ENCODE results near the gene BAHCC1.
A peak's percentile ranks its signal among the peaks of the same experiment; 100 is the strongest.
"Not testable (repeated sequence)": the region's sequence is repeated elsewhere in the genome, so short reads cannot be mapped to it uniquely, and the experiment has no call there.

The BAHCC1 gene

DNA sequence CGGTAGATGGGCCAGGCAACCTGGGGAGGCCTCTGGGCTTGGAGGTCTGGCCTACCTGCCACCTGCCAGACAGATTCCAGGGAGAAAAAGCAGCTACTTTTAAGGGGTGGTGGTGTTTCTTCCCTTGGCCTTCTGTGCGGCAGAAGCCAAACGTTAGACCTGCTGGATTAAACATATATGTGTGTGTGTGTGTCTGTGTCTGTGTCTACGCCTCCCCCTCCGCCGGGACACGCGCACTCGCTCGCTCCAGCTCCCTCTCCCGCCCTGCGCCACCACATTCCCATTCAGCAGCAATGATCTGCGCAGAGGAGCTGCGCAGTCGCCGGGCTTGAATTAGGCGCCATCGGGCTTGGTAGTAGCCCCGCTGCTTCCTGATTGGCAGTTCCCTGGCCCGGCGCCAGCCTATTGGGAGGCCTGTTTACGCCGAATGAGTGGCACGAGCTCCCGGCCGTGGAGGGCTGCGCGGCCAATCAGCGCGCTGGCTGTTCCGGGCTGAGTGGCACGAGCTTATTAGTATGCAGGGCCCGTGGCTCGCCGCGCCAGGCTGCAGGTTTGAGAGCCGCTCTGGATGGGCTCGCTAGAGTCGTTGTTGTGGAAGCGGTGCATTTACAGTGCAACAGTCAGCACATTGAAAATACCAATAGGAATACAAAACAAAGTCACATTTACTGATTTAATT is at the start of gene BAHCC1:
Gene BAHCC1, plus strand, starts transcription at position 537 of the 679 bp plus-strand sequence. CDS start 4,283 bp downstream, outside the sequence.
- peak; percentile 99 for DNase-seq (ENCODE audit: low spot score)

DNA sequence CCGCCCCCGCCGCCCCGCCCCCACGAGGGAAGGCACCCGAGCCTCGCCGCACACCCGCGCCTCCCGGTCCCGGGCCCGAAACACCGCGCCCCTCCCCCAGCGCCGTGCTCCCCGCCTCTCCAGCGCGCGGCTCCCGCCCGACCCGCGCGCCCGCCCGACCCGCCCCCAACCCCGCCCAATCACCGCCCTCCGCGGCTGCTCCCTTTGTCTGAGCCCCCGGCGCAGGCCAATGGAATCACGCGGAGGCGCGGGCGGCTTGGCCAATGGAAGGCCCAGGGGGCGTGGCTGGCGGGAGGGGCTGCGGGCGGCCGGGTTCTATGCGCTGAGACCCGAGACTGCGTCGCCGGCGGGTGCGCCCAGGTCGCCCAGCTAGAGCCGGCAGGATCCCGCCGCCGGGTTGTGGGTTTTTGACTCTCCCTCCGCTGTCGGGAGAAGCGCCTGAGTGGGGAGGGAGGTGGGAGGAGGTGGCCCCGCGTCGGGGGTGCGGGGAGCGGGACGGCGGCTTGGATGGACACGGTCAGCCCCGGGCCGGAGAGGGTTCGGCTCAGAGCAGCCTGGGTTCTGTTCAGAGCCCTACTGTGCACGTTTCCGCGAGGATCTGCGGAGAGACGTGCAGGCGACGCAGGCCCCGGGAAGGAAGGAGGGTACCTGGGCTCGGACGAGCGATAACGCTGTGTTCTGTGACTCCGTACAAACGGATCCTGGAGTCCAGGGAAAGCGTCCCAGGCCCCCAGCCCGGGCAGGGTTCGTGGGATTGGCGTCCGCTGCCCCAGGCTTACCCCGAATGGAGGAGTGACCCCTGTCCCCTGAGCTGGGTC is 49.0 kb upstream of the BAHCC1 start:
- DNase-seq (ENCODE audit: low spot score) = peak; percentile 99

DNA sequence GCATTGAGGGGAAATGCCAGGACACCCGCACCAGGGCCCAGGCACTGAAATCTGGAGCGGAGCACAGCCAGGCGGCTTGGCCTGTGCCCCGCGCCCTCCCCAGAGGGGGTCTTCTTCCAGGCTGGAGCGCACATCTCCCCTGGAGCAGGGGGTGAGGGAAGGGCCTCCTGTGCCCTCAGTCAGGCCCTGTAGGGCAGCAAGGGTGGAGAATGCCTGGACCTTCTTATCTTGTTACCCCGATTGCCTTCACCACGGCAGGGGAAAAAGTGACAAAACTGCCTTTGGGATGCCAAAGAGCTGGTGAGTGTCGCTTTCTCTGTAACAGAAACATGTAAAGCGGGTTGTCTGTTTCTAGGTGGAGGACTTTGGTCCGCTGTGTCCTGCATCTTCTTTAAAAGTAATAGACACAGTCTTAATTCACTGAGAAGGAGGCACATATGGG is 48.3 kb upstream of the BAHCC1 start:
- DNase-seq (ENCODE audit: low spot score) = no peak

DNA sequence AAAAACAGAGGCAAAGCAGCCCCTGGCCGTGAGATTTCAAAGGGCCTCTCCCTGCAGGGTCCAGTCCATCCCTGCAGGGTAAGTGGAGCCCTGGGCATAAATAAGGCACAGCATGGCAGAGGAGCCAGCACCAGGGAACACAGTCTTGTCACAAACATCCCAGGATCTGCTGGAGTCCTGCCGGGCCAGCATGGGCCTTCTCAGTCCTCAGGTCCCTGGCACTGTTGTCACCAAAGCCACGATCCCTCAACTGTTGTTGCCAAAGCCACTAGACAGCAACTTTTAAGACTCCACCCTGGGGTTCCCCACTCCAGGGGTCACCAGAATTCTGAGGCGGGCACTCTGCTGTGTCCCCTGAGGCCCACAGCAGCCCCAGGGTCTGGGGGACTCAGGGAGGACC is 47.8 kb upstream of the BAHCC1 start:
- DNase-seq (ENCODE audit: low spot score) = no peak

DNA sequence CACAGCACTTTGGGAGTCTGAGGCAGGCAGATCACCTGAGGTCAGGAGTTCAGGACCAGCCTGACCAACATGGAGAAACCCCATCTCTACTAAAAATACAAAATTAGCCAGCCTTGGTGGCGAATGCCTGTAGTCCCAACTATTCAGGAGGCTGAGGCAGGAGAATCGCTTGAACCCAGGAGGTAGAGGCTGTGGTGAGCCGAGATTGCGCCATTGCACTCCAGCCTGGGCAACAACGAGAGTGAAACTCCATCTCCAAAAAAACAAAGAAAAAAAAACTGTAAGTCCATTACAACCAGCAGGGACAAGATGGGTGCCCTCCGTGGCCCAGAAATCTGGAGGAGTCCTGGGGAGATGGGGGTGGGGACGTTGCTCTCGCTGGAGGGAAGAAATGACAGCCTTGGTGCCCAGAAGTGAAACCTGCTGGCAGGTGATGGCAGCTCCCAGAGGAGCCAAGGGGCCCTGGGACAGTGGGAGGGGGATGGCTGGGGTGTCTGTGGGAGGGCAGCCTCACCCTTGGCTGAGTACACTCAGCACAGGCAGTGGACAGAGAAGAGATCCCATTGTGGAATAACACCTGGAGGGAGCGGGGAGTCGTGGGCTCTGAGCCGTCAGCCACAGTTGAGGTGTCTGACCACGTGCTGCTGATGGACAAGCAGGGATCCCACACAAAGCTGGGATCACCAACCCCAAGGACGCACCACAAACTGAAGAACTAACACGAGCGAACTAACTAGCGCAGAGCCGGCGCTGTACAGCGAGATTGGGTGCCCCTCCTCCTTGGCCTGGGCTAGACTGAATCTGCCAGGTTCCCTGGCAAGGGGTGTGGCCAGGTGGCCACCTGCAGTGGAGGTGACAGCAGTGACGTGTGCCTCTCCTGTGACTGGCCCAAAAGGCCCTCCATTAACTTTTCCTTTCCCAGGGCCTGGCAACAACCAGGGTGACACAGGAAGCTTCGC is 46.9 kb upstream of the BAHCC1 start:
- no peak for DNase-seq (ENCODE audit: low spot score)

DNA sequence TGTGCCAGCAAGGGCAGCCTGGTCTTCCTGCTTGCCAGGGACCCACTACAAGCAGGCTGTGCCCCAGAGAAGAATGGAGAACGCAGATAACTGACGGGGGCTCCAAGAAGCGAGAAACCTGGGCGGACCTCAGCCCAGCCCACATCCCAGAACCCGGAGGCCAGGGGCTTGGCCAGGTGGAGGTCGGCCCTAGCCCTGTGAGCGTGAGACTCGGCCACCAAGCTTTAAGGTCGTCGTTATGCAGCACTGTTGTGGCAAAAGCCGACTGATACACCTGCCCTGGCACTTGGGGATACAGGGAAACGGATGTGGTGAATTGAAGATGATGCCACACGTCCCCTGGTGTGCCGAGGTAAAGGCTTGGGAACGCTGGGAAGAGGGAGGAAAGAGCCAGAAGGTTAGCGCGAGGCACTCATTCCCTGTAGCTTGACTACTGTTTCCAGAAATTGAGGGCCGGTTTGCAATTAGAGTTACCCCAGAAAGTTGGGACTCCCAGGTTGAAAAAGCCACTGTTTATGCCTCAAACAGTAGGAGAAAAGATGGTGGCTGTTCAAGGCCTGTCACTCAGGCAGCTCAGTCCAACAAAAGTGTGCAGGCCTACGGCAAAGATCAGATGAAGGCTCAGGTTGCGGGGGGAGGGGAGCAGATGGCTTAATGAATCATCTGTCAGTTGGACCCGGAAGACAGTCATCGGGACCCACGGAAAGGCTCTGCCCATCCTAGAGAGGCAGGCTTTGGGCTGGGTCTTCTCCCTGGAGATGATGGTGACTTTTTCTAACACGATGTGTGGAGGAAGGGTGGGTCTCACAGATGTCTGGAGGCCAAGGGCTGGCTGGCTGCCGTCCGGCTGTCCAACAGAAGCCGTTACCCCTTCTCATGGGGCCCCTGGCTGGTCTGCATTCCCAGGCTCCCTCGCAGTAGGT is 45.6 kb upstream of the BAHCC1 start:
- DNase-seq (ENCODE audit: low spot score) = no peak

DNA sequence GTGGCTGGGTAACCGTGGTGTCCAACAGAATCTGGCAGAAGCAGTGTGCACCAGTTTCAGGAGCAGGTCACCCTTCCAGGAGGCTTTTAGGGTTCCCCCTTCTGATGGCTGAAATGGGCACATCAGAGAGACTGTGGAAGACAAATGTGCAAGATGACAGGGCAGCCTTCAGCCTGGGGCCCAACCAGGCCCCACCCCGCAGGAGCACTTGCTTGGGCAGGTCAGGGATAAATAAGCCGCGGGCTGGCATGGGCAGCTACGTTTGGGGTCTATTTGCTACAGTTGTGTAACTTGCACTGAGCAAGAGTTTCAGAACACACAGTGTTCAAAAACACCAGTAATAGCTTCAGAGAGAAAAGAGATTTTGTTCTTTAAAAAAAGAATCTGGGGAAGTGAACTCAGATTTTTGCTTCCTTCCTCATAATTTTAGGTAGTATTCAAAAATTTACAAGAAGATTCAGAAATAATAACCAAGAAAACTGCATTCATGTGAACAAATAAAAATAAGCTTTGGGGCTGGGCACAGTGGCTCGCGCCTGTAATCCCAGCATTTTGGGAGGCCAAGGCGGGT is 44.9 kb upstream of the BAHCC1 start:
- no peak for DNase-seq (ENCODE audit: low spot score)

DNA sequence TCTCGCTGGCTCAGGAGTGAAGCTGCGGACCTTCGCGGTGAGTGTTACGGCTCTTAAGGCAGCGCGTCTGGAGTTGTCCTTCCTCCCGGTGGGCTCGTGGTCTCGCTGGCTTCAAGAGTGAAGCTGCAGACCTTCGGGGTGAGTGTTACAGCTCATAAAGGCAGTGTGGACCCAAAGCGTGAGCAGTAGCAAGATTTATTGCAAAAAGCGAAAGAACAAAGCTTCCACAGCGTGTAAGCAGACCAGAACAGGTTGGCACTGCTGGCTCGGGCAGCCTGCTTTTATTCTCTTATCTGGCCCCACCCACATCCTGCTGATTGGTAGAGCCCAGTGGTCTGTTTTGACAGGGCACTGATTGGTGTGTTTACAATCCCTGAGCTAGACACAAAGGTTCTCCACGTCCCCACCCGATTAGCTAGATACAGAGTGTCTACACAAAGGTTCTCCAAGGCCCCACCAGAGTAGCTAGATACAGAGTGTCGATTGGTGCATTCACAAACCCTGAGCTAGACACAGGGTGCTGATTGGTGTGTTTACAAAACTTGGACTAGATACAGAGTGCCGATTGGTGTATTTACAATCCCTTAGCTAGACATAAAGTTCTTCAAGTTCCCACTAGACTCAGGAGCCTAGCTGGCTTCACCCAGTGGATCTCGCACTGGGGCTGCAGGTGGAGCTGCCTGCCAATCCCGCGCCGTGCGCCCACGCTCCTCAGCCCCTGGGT is 43.8 kb upstream of the BAHCC1 start:
- DNase-seq (ENCODE audit: low spot score) = not testable (repeated sequence)

DNA sequence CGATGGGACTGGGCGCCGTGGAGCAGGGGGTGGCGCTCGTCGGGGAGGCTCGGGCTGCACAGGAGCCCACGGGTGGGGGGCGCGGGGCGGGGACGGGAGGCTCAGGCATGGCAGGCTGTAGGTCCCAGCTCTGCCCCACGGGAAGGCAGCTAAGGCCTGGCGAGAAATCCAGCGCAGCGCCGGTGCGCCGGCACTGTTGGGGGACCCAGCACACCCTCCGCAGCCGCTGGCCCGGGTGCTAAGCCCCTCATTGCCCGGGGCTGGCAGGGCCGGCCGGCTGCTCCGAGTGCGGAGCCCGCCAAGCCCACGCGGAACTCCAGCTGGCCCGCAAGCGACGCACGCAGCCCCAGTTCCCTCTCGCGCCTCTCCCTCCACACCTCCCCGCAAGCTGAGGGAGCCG is 43.2 kb upstream of the BAHCC1 start:
- DNase-seq (ENCODE audit: low spot score) = not testable (repeated sequence)

DNA sequence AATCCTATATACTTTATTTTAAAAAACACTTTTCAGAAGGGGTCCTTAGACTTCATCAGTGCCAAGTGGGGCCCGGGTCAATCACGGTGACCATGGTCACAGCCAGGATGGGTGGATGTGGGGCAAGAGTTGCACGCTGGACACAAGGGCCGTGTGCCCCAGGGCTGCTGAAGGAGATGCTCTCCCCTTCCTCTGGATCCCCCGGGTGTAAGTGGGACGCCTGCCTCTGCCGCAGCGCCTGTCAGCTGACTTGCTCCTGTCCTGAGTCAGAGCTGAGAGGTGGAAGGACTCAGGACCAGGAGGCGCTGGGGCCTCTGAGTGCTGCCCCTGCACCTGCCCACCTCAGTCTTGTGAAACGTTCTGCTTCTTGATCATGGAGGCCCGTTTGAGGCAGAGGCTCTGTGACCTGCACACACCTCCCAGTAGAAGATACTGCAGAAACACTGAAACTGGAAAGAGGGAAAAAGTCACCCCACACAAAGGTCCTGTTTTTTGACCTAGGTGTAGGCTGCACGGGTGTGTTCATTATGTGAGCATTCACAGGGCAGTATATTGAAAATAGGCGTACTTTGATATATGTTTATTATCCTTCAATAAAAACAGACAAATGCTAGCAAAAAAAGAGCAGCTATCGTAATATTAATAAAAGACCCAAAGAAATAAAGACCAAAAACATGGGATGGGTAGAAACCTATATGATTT is 40.9 kb upstream of the BAHCC1 start:
- DNase-seq (ENCODE audit: low spot score) = no peak

DNA sequence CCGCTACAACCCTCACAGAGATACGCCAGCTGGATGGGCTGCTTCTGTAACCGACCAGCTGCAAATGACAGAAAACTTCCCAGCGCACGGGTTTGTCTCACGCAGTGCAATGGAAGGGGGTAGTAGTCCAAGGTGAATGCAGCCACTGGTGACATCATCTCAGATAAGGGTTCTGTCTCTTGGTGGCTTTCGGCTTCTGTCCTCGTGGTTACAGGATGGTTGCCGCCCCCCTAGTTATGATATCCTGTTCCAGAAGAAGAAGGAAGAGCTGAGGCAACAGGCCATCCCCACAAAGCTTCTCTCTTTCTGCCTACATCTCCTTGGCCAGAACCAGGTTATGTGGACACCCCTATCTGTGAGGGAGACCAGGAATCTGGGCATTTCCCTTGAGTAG is 40.3 kb upstream of the BAHCC1 start:
- no peak for DNase-seq (ENCODE audit: low spot score)

DNA sequence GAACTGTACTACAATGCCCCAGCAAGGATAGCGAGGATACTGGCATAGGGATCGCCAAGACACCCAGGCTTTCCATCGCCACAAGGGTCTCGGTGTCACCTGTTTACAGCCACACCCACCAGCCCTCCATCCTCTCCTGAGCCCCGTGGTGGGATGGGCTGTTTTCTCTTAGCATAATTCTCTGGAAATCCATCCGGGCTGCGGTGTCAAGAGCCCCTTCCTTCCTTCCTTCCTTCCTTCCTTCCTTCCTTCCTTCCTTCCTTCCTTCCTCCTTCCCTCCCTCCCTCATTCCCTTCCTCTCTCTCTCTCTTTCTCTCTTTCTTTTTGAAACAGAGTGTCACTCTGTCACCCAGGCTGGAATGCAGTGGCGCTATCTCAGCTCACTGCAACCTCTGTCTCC is 36.0 kb upstream of the BAHCC1 start:
- no peak for DNase-seq (ENCODE audit: low spot score)

DNA sequence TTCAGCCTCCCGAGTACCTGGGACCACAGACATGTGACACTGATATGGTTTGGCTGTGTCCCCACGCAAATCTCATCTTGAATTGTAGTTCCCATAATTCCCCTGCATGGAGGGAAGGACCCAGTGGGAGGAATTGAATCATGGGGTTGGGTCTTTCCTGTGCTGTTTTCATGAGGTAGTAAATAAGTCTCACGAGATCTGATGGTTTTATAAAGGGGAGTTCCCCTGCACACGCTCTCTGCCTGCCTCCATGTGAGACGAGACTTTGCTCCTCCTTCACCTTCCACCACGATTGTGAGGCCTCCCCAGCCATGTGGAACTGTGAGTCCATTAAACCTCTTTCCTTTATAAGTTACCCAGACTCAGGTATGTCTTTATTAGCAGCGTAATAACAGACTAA is 33.3 kb upstream of the BAHCC1 start:
- DNase-seq (ENCODE audit: low spot score) = not testable (repeated sequence)

DNA sequence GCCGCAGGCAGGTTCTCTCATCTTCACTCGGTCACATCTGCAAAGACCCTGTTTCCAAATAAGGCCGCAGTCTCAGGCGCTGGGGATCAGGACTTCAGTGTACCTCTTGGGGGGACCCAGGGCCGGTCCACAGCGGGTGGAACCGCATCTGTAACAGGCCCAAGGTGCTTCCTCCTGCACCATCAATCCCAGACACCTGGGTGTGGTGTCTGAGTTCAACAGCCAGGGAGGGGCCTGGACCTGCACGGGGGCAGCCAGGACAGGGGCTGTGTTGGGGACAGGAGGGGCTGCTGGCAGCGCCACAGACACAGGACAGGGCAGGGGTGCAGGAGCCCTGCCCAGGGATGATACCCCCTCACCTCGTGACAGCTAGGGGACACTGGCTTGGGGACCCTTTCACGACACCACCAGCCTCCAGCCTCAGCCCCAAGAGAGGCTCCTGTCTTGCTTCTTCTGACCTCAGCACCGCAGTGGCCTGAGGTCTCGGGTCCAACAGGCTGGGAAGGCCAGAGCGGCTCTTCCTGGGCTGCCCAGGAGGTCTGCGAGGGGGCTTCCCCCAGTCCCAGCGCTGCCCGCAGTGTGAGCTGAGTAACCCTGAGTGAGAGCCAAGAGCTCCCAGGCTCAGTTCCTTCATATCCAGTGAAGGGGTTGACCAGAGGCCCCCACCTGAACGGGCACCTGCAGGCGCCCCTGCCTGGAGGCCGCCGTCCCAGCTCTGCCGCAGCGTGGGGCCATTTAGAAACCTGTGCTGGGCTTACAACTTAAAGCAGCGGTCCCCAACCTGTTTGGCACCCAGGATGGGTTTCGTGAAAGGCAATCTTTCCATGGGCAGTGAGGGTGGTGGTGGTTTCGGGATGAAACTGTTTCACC is 30.7 kb upstream of the BAHCC1 start:
- DNase-seq (ENCODE audit: low spot score) = no peak

DNA sequence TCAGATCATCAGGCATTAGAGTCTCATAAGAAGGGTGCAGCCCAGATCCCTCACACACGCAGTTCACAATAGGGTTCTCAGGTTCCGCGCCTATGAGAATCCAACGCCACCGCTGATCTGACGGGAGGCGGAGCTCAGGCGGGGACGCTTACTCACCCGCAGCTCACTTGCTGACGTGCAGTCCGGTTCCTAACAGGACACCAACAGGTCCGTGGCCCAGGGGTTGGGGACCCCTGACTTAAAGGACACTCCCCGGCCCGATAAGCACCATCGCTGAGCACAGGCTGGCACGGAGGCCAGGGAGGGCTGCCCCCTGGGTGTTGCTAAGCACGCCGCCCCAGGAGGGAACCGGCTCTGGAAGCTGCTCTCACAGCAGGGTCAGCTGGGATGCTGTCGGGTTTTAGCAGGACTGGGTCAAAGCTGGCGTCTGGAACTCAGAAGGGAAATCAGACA is 30.1 kb upstream of the BAHCC1 start:
- DNase-seq (ENCODE audit: low spot score) = peak; percentile 72

DNA sequence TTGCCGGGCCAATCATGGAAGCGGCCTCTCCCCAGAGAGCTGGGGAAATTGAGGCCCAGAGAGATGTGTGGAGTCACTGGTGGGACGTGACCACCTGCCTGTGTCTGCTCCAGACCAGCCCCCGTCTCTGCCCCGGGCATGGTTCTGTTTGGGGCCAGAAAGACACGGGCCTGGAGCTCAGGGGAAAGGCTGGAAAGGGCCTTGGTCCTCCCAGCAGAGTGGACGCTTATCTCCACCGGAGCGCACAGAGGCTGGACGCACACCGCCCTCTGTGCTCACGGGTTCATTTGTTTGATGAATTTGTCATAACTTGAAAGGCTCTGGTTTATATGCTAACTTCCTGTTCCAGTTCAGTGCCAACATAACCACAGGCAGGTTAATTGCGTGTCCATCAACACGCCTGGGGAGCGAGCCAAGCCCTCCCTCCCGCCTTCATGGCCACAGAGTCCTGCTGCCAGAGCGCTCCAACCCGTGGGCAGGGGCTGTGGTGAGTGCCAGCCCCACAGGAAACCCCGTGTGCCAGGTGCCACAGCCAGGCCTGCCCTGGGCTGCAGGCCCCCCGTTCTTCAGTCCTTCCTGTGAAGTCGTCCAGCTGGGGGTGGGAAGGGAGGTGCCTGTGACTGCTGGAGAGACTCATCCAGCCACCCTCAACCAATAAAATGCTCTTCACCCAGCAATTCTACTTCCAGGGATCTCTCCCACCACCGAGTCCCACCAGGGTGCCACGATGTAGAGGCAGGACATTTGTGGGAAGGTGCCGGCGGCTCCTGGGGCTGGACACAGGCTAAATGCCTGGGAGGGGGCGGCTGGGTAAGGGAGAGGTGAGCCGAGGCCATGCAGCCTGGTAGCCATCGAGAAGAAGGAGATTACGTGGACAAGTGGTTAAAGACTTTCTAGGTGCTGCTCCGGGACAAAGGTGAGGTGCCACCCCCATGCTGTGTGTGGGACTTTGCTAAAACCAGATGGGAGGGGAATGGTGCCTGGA is 29.4 kb upstream of the BAHCC1 start:
- no peak for DNase-seq (ENCODE audit: low spot score)

DNA sequence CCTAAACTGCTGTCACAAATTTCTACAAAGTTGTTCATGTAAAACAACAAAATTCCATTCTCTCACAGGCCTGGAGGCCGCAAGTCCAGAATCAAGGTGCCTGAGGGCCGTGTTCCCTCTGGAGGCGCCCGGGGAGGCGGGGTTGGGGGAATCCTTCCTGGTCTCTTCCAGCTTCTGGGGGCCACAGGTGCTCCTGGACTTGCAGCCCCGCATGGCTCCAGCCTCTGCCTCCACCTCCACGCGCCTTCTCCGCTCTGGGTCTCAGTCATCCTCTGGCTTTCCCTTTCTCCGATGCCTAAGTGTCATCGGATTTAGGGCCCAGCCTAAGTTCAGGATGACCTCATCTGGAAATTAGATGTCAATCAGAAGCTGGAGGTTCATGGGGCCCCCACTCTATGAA is 28.6 kb upstream of the BAHCC1 start:
- no peak for DNase-seq (ENCODE audit: low spot score)
